HEK293 (cell line): ENCODE measurements around the gene EIF4E1B.

Experiments
- GFI1B ChIP-seq: fragments of 450-650 bp; formaldehyde crosslinking; IDR thresholded peaks from 2 replicates; pipeline ENCODE4 v1.5.1; 2016; ENCODE audit warnings: missing biosample characterization, missing genetic modification characterization
- YY1 ChIP-seq: fragments of 450-650 bp; formaldehyde crosslinking; IDR thresholded peaks from 2 replicates; pipeline ENCODE4 v1.5.1; 2018; ENCODE audit warnings: missing biosample characterization, missing genetic modification characterization
- ZNF211 ChIP-seq: fragments of 450-650 bp; formaldehyde crosslinking; IDR thresholded peaks from 2 replicates; pipeline ENCODE4 v1.5.1; 2016; ENCODE audit warnings: low read depth, missing biosample characterization, missing genetic modification characterization
- ZNF561 ChIP-seq: fragments of 450-650 bp; IDR thresholded peaks from 2 replicates; pipeline ENCODE4 v1.5.1; 2018; ENCODE audit warnings: missing biosample characterization, missing genetic modification characterization, borderline replicate concordance
- ZNF777 ChIP-seq: fragments of 450-650 bp; formaldehyde crosslinking; IDR thresholded peaks from 2 replicates; pipeline ENCODE4 v1.5.1; 2017; ENCODE audit warnings: missing biosample characterization, missing genetic modification characterization, borderline replicate concordance
- TF ChIP-seq, protein P1 (sequence below): fragments of 450-650 bp; formaldehyde crosslinking; IDR thresholded peaks from 2 replicates; pipeline ENCODE4 v1.5.1; 2016; ENCODE audit warnings: missing biosample characterization, missing genetic modification characterization
- TF ChIP-seq, protein P2 (sequence below): fragments of 450-650 bp; formaldehyde crosslinking; IDR thresholded peaks from 2 replicates; pipeline ENCODE4 v1.5.1; 2016; ENCODE audit warnings: missing biosample characterization, missing genetic modification characterization

DNA sequence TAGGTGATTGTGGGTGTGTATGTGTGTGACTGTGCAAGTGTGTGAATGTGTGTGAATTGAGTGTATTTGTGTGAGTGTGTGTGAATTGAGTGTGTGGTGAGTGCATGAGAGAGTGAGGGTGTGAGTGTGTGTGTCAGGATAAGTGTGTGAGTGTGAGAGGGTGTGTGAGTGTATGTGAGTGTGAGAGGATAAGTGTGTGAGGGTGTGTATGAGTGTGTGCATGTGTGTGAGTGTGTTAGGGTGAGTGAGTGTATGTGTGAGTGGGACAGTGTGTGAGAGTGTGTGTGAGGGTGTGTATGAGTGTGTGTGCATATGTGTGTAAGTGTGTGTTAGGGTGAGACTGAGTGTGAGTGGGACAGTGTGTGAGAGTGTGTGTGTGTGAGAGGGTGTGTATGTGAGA is 42.2 kb upstream of the EIF4E1B start:
- TF ChIP-seq GFI1B (no peak), ZNF211 (tag by site-specific recombination) (no peak), ZNF561 (tag by site-specific recombination) (no peak), YY1 (tag by site-specific recombination) (no peak; the same call in 1 of the 2 replicates), ZNF777 (tag by site-specific recombination) (no peak)
- TF ChIP-seq, protein P1, sequence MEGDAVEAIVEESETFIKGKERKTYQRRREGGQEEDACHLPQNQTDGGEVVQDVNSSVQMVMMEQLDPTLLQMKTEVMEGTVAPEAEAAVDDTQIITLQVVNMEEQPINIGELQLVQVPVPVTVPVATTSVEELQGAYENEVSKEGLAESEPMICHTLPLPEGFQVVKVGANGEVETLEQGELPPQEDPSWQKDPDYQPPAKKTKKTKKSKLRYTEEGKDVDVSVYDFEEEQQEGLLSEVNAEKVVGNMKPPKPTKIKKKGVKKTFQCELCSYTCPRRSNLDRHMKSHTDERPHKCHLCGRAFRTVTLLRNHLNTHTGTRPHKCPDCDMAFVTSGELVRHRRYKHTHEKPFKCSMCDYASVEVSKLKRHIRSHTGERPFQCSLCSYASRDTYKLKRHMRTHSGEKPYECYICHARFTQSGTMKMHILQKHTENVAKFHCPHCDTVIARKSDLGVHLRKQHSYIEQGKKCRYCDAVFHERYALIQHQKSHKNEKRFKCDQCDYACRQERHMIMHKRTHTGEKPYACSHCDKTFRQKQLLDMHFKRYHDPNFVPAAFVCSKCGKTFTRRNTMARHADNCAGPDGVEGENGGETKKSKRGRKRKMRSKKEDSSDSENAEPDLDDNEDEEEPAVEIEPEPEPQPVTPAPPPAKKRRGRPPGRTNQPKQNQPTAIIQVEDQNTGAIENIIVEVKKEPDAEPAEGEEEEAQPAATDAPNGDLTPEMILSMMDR (tag by site-specific recombination), result no peak
- TF ChIP-seq, protein P2, sequence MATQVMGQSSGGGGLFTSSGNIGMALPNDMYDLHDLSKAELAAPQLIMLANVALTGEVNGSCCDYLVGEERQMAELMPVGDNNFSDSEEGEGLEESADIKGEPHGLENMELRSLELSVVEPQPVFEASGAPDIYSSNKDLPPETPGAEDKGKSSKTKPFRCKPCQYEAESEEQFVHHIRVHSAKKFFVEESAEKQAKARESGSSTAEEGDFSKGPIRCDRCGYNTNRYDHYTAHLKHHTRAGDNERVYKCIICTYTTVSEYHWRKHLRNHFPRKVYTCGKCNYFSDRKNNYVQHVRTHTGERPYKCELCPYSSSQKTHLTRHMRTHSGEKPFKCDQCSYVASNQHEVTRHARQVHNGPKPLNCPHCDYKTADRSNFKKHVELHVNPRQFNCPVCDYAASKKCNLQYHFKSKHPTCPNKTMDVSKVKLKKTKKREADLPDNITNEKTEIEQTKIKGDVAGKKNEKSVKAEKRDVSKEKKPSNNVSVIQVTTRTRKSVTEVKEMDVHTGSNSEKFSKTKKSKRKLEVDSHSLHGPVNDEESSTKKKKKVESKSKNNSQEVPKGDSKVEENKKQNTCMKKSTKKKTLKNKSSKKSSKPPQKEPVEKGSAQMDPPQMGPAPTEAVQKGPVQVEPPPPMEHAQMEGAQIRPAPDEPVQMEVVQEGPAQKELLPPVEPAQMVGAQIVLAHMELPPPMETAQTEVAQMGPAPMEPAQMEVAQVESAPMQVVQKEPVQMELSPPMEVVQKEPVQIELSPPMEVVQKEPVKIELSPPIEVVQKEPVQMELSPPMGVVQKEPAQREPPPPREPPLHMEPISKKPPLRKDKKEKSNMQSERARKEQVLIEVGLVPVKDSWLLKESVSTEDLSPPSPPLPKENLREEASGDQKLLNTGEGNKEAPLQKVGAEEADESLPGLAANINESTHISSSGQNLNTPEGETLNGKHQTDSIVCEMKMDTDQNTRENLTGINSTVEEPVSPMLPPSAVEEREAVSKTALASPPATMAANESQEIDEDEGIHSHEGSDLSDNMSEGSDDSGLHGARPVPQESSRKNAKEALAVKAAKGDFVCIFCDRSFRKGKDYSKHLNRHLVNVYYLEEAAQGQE (tag by site-specific recombination), result no peak
